ENCODE results near the gene EIF3CL. TPM values are rescaled to one million over a fixed set of nuclear protein-coding genes. Genes with fewer than 3 reads are reported as not detected.
"Not testable (repeated sequence)": the region's sequence is repeated elsewhere in the genome, so short reads cannot be mapped to it uniquely, and the experiment has no call there.

The EIF3CL gene, protein sequence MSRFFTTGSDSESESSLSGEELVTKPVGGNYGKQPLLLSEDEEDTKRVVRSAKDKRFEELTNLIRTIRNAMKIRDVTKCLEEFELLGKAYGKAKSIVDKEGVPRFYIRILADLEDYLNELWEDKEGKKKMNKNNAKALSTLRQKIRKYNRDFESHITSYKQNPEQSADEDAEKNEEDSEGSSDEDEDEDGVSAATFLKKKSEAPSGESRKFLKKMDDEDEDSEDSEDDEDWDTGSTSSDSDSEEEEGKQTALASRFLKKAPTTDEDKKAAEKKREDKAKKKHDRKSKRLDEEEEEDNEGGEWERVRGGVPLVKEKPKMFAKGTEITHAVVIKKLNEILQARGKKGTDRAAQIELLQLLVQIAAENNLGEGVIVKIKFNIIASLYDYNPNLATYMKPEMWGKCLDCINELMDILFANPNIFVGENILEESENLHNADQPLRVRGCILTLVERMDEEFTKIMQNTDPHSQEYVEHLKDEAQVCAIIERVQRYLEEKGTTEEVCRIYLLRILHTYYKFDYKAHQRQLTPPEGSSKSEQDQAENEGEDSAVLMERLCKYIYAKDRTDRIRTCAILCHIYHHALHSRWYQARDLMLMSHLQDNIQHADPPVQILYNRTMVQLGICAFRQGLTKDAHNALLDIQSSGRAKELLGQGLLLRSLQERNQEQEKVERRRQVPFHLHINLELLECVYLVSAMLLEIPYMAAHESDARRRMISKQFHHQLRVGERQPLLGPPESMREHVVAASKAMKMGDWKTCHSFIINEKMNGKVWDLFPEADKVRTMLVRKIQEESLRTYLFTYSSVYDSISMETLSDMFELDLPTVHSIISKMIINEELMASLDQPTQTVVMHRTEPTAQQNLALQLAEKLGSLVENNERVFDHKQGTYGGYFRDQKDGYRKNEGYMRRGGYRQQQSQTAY
- 10 to 100 TPM; 50.9 to 53.2 TPM for total RNA-seq

GRCh38 chr16:28403220-28404072 lies at the start of gene EIF3CL:
TSS of gene EIF3CL (minus strand) at chr16:28403841. CDS start at chr16:28403618, 223 bp downstream.
- intact Hi-C loops (cut with micrococcal nuclease); H3K9me3 Mint-ChIP-seq; CTCF ChIA-PET; POLR2A ChIA-PET; H3K36me3 Mint-ChIP-seq; H3K27me3 Mint-ChIP-seq; H3K4me1 Mint-ChIP-seq (ENCODE audit: low read depth); H3K27ac Mint-ChIP-seq; DNase-seq: not testable (repeated sequence)
- H3K4me3 Mint-ChIP-seq = peak within 1 kb of the TSS; percentile 75

GRCh38 chr16:28447081-28447480 lies 43.4 kb upstream of the EIF3CL start:
- CTCF ChIA-PET; H3K9me3 Mint-ChIP-seq; DNase-seq; H3K36me3 Mint-ChIP-seq; H3K4me1 Mint-ChIP-seq (ENCODE audit: low read depth); H3K27me3 Mint-ChIP-seq; H3K4me3 Mint-ChIP-seq; POLR2A ChIA-PET; H3K27ac Mint-ChIP-seq; intact Hi-C loops (cut with micrococcal nuclease): not testable (repeated sequence)

DNA sequence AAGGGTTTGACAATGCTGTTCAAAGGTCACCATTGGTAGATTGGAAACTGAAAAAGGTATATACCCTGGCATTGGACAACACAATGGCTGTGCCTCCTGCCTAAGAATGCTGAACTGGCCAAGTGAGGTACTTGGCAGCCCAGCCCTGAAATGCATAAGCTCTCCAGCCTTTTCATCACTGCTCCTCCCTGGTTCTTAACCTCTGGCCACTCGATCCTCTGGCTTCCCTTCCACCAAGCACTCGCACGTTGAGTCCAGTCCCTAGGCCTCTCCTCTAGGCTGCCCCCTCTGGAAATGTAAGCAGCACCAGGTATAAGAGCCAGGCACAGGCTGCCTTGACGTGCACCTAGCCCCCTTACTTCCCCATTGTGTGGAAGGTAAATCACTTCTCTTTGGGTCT lies 42.7 kb upstream of the EIF3CL start:
- CTCF ChIA-PET; H3K4me1 Mint-ChIP-seq (ENCODE audit: low read depth); POLR2A ChIA-PET; DNase-seq; H3K36me3 Mint-ChIP-seq; H3K27ac Mint-ChIP-seq; intact Hi-C loops (cut with micrococcal nuclease); H3K27me3 Mint-ChIP-seq; H3K4me3 Mint-ChIP-seq; H3K9me3 Mint-ChIP-seq: not testable (repeated sequence)

DNA sequence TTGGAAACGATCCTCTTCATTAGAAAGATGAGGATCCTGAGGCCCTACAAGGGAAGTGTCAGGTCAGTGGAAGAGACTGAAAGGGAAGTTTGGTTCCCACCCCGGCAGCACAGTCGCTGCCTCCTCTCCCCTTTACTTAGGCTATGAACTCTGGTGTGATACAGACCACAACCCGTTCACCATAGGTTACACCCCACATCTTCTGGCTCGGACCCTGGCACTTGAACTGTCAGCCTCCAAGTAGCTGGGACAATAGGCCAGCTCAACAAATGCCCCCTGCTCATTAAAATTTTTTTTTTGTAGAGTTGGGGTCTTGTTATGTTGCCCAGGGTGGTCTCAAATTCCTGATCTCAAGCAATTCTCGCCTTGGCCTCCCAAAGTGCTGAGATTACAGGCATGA lies 40.3 kb upstream of the EIF3CL start:
- H3K9me3 Mint-ChIP-seq; H3K27me3 Mint-ChIP-seq; DNase-seq; CTCF ChIA-PET; H3K36me3 Mint-ChIP-seq; POLR2A ChIA-PET; H3K27ac Mint-ChIP-seq; H3K4me3 Mint-ChIP-seq; H3K4me1 Mint-ChIP-seq (ENCODE audit: low read depth); intact Hi-C loops (cut with micrococcal nuclease): not testable (repeated sequence)

DNA sequence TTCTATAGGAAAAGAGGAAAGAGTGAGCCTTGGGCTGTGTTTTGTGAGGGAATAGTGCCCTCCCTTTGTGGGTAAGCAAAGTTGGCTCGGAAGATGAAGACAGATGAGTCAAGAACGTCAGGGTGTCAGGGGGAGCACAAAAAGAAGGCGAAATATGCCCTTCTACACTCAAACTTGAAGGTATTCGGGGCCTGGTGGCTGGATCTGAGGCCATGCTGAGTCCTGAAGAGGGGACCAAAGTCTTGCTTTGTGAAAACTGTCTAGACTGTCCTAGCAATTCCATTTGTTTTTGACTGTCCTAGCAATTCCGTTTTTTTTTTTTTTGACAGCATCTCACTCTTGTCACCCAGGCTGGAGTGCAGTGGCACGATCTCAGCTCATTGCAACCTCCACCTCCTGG lies 35.3 kb upstream of the EIF3CL start:
- intact Hi-C loops (cut with micrococcal nuclease); H3K4me1 Mint-ChIP-seq (ENCODE audit: low read depth); DNase-seq; H3K27ac Mint-ChIP-seq; POLR2A ChIA-PET; H3K36me3 Mint-ChIP-seq; H3K9me3 Mint-ChIP-seq; CTCF ChIA-PET; H3K4me3 Mint-ChIP-seq; H3K27me3 Mint-ChIP-seq: not testable (repeated sequence)

GRCh38 chr16:28435340-28435739 lies 31.7 kb upstream of the EIF3CL start:
- H3K9me3 Mint-ChIP-seq; CTCF ChIA-PET; DNase-seq; intact Hi-C loops (cut with micrococcal nuclease); H3K4me1 Mint-ChIP-seq (ENCODE audit: low read depth); POLR2A ChIA-PET; H3K27me3 Mint-ChIP-seq; H3K4me3 Mint-ChIP-seq; H3K36me3 Mint-ChIP-seq; H3K27ac Mint-ChIP-seq: not testable (repeated sequence)

- H3K9me3 Mint-ChIP-seq; H3K4me3 Mint-ChIP-seq; POLR2A ChIA-PET; intact Hi-C loops (cut with micrococcal nuclease); H3K27ac Mint-ChIP-seq; H3K4me1 Mint-ChIP-seq (ENCODE audit: low read depth); H3K27me3 Mint-ChIP-seq; CTCF ChIA-PET; H3K36me3 Mint-ChIP-seq; DNase-seq: not testable (repeated sequence)
Observed at GRCh38 chr16:28426060-28426680, 22.5 kb upstream of the EIF3CL start.

DNA sequence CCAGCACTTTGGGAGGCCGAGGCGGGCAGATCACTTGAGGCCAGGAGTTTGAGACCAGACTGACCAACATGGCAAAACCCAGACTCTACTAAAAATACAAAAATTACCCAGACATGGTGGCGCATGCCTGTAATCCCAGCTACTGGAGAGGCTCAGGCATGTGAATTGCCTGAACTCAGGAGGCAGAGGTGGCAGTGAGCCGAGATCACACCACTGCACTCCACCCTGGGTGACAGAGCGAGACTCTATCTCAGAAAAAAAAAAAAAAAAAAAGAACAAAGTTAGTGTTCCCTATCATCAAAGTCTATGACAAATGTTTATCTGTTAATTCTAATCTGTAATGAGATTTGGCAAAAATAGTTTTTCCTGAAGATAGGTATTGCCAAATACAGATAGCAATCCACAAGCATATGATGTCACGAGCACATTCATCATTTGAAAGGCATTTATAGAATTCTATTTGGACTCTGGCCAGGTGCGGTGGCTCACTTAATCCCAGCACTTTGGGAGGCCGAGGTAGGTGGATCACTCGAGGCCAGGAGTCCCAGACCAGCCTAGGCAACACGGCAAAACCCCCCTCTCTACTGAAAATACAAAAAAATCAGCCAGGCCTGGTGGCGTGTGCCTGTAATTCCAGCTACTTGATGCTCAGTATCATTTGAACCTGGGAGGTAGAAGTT lies 17.6 kb upstream of the EIF3CL start:
- H3K27ac Mint-ChIP-seq, POLR2A ChIA-PET: not testable (repeated sequence)

GRCh38 chr16:28417033-28417432 lies 13.4 kb upstream of the EIF3CL start:
- POLR2A ChIA-PET; DNase-seq; intact Hi-C loops (cut with micrococcal nuclease); H3K9me3 Mint-ChIP-seq; H3K27ac Mint-ChIP-seq; H3K36me3 Mint-ChIP-seq; H3K27me3 Mint-ChIP-seq; H3K4me3 Mint-ChIP-seq; CTCF ChIA-PET; H3K4me1 Mint-ChIP-seq (ENCODE audit: low read depth): not testable (repeated sequence)

More for the DNA sequence above, 17.6 kb upstream of the EIF3CL start:
- H3K36me3 Mint-ChIP-seq; H3K4me3 Mint-ChIP-seq; H3K4me1 Mint-ChIP-seq (ENCODE audit: low read depth); intact Hi-C loops (cut with micrococcal nuclease); H3K27me3 Mint-ChIP-seq; H3K9me3 Mint-ChIP-seq; DNase-seq; CTCF ChIA-PET: not testable (repeated sequence)

DNA sequence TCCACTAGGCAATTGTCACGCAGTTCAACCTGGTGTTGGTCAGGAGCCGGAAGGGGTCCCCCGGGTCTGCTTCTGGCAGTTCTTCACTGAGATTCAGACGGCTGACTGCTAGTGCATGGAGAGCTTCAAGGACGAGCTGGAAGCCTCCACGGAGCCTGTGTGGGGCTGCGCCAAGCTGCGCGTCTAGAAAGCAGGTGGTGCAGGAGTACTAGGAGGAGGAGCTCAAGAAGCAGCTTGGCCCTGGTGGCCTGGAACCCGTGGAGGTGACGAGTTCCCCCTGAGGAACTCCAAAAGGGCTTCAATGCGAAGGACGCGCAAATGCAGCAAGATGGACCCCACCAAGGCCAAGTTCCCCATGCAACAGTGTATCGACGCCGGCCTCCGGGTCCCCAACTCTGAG lies 10.9 kb upstream of the EIF3CL start:
- intact Hi-C loops (cut with micrococcal nuclease); H3K9me3 Mint-ChIP-seq; CTCF ChIA-PET; H3K27ac Mint-ChIP-seq; H3K36me3 Mint-ChIP-seq; H3K4me3 Mint-ChIP-seq; DNase-seq; POLR2A ChIA-PET; H3K27me3 Mint-ChIP-seq; H3K4me1 Mint-ChIP-seq (ENCODE audit: low read depth): not testable (repeated sequence)

DNA sequence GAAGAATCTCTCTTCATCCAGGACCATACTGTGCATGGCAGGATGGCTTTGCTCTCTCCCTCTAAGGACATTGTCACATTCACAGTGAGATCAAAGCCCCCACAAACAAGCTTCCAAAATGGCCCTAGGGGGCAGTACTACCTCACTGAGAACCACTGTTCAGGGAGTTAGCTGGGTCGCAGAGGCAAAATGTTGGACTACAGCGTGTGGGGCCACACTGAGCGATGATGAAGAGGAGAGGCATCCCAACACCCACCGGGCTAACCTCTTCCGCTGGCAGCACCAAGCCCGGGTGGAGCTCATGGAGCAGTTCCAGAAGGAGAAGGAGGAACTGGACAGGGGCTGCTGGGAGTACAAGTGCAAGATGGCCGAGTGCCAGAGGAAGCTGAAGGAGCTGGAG lies 9.9 kb upstream of the EIF3CL start:
- POLR2A ChIA-PET; DNase-seq; H3K27me3 Mint-ChIP-seq; H3K9me3 Mint-ChIP-seq; H3K4me1 Mint-ChIP-seq (ENCODE audit: low read depth); H3K36me3 Mint-ChIP-seq; CTCF ChIA-PET; H3K4me3 Mint-ChIP-seq; intact Hi-C loops (cut with micrococcal nuclease); H3K27ac Mint-ChIP-seq: not testable (repeated sequence)
